Left lung (tissue), 10 donors: ENCODE data around the gene PLCL1. TPM values are rescaled to one million over a fixed set of nuclear protein-coding genes. Genes with fewer than 3 reads are reported as not detected.
"Not testable (repeated sequence)": the region's sequence is repeated elsewhere in the genome, so short reads cannot be mapped to it uniquely, and the experiment has no call there.

Source experiments
- ATAC-seq: fragments of 200-7000 bp; cut with Tn5 transposase; one replicate; pipeline ENCODE4 v1.9.1; 2020; ENCODE audit warnings: moderate library complexity
- DNase-seq, 4 donors: peaks; one replicate each; pipeline ENCODE4 v3.0.0-alpha.2; 2013 to 2020
- H3K27ac ChIP-seq, 2 donors: fragments of 200-600 bp; sonication (generic) in 1 of 2; one replicate each; pipeline versions ENCODE4 v1.5.0 to v1.8.0; 2020 to 2021
- H3K27me3 ChIP-seq, 2 donors: fragments of 200-600 bp; sonication (generic) in 1 of 2; one replicate each; pipeline versions ENCODE4 v1.5.0 to v1.8.0; 2020 to 2021
- H3K36me3 ChIP-seq, 2 donors: fragments of 200-600 bp; sonication (generic) in 1 of 2; one replicate each; pipeline versions ENCODE4 v1.5.0 to v1.8.0; 2020 to 2021
- H3K4me1 ChIP-seq, 2 donors: fragments of 200-600 bp; one replicate each; pipeline ENCODE4 v1.8.0; 2021
- H3K4me3 ChIP-seq, 2 donors: fragments of 200-600 bp; sonication (generic) in 1 of 2; one replicate each; pipeline versions ENCODE4 v1.5.0 to v1.8.0; 2020 to 2021; ENCODE audit warnings: mild to moderate bottlenecking in 1 of 2
- H3K9me3 ChIP-seq, 2 donors: fragments of 200-600 bp; sonication (generic) in 1 of 2; one replicate each; pipeline versions ENCODE4 v1.5.0 to v1.8.0; 2020 to 2021
- intact Hi-C, 2 donors: fragments of 100-400 bp; cut with DNase I; formaldehyde crosslinking; loops; one replicate each; pipeline versions ENCODE4 v1.11.2 to v1.14.2; 2022
- polyA plus RNA-seq, 6 donors: library from polyadenylated mRNA; unstranded; fragments of 120-200 nt; gene quantifications; one replicate each; pipeline ENCODE4 v1.2.1, GENCODE V29; 2013; ENCODE audit not compliant: insufficient read length in 6 of 6
- total RNA-seq, 2 donors: library from RNA; stranded (reverse); fragmentation: NEBNext Ultra II Directional; extraction: Animal tissue kit (Norgen Biotek cat#: 25700); gene quantifications; one replicate each; pipeline ENCODE4 v1.2.1, GENCODE V29; 2021
- TF ChIP-seq, protein P1 (sequence below), 2 donors: fragments of 200-600 bp; sonication (generic) in 1 of 2; IDR thresholded peaks; one replicate each; pipeline versions ENCODE4 v1.5.0 to v1.8.0; 2021; ENCODE audit warnings: antibody characterized with exemption in 2 of 2
- donor health status: DM: no; HTN: yes; CAD: no.
- donor health status: DM: no; HTN: no; CAD: no.

Gene PLCL1
- total and polyA plus RNA-seq, 8 donors, result 3.4 to 15.3 (median 10.3) TPM

- H3K36me3 ChIP-seq, result no peaks in the 10 kb centered on the region
- intact Hi-C loops, result no loop called here
- no peak for DNase-seq
- TF ChIP-seq, protein P1, sequence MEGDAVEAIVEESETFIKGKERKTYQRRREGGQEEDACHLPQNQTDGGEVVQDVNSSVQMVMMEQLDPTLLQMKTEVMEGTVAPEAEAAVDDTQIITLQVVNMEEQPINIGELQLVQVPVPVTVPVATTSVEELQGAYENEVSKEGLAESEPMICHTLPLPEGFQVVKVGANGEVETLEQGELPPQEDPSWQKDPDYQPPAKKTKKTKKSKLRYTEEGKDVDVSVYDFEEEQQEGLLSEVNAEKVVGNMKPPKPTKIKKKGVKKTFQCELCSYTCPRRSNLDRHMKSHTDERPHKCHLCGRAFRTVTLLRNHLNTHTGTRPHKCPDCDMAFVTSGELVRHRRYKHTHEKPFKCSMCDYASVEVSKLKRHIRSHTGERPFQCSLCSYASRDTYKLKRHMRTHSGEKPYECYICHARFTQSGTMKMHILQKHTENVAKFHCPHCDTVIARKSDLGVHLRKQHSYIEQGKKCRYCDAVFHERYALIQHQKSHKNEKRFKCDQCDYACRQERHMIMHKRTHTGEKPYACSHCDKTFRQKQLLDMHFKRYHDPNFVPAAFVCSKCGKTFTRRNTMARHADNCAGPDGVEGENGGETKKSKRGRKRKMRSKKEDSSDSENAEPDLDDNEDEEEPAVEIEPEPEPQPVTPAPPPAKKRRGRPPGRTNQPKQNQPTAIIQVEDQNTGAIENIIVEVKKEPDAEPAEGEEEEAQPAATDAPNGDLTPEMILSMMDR (IDR thresholded peaks at IDR 0.05), result no peak
- no peak overlapping the region for H3K27ac ChIP-seq
- H3K27me3 ChIP-seq, result no peaks in the 10 kb centered on the region
- no peak overlapping the region for H3K4me3 ChIP-seq
- no peak for ATAC-seq
- H3K4me1 ChIP-seq, result no peaks in the 10 kb centered on the region
- peaks cover 0 to 26% of the 10 kb centered on the region in 2 donors for H3K9me3 ChIP-seq
Measured at GRCh38 chr2:198012025-198012424, 207.6 kb downstream of the PLCL1 start.

DNA sequence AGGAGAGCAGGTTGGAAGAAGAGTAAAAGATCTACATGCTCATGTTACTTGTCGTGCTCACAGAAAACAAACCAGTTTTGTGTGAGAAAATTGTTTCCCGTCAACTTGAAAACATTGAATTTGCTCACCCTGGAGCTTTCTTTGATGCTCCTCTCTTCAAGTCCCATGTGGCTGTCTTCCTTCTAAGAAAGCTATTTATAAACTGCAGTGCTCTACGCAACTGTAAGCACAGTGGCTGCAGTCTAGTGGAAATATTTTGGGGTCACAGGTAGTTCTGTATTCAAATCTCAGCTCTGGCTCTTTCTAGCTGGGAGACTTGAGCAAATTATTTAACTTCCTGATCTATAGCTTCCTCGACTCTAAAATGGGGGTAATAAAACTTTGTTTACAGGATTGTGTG is 211.8 kb downstream of the PLCL1 start:
- no peaks in the 10 kb centered on the region for H3K36me3 ChIP-seq
- no peak overlapping the region for H3K27ac ChIP-seq
- ATAC-seq (no peak), DNase-seq (no peak)
- H3K27me3 ChIP-seq, result no peaks in the 10 kb centered on the region
- H3K4me1 ChIP-seq, result no peaks in the 10 kb centered on the region
- H3K9me3 ChIP-seq, result peaks cover 0 to 14% of the 10 kb centered on the region in 2 donors
- intact Hi-C loops, result no loop called here
- no peak overlapping the region for H3K4me3 ChIP-seq
- TF ChIP-seq, protein P1 (IDR thresholded peaks at IDR 0.05), result no peak

DNA sequence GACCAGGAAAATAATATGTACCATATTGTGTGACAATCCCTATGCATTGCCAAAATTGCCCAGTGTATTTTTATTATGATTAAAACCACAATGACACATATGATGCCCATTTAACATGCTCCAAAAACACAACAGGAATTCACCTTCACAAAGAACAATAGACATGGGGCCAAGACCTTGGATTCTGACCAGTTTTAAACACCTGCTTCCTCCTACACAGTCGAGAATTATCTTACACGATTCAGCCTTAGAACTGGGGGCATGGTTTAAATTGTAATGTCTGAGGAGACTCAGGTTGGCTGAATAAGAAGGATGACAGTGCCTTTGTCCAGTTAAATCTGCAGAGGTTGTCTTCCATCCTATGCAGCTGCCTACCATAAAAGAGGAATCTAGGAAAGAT is 212.7 kb downstream of the PLCL1 start:
- no peaks in the 10 kb centered on the region for H3K36me3 ChIP-seq
- ATAC-seq (no peak), DNase-seq (no peak)
- no peak overlapping the region for H3K4me3 ChIP-seq
- H3K27ac ChIP-seq, result no peak overlapping the region
- H3K27me3 ChIP-seq, result no peaks in the 10 kb centered on the region
- TF ChIP-seq, protein P1 (IDR thresholded peaks at IDR 0.05), result no peak
- intact Hi-C loops, result no loop called here
- H3K9me3 ChIP-seq, result peaks cover 0 to 5% of the 10 kb centered on the region in 2 donors
- H3K4me1 ChIP-seq, result no peaks in the 10 kb centered on the region

DNA sequence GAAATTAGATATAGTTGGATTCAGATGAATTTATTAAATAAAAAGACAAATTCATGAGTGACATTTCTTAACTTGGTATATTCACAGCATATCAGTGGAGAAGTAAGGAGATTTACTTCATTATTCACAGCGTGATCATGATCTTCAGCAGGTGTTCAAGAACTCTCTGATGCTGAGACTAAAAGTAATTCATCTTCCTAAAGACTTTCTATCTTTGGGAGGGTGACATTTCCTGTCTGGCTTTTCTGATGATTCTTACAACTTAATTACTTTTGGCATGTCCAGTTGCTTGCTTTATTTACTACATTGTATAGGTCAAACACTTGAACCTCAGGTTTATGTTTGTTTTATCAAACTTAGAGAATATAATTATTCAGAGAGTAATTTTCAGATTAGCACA is 224.6 kb downstream of the PLCL1 start:
- no peaks in the 10 kb centered on the region for H3K4me1 ChIP-seq
- H3K36me3 ChIP-seq, result no peaks in the 10 kb centered on the region
- H3K9me3 ChIP-seq, result no peaks in the 10 kb centered on the region
- TF ChIP-seq, protein P1 (IDR thresholded peaks at IDR 0.05), result no peak
- intact Hi-C loops, result no loop called here
- DNase-seq, result no peak
- H3K27me3 ChIP-seq, result no peaks in the 10 kb centered on the region
- no peak for ATAC-seq
- H3K27ac ChIP-seq, result no peak overlapping the region
- H3K4me3 ChIP-seq, result no peak overlapping the region

DNA sequence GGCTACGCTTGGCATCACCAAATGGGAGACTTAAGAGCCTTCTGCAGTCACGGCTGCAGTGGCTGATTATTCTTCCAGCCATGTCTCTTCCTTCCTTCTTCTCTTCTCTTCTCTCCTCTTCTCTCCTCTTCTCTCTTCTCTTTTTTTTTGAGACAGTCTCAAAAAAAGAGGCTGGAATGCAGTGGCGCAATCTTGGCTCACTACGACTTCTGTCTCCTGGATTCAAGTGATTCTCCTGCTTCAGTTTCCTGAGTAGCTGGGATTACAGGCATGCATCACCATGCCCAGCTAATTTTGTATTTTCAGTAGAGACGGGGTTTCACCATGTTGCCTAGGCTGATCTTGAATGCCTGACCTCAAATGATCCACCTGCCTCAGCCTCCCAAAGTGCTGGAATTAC is 225.2 kb downstream of the PLCL1 start:
- H3K27me3 ChIP-seq, H3K4me3 ChIP-seq, H3K27ac ChIP-seq, H3K36me3 ChIP-seq, intact Hi-C loops, H3K9me3 ChIP-seq, H3K4me1 ChIP-seq, ATAC-seq: not testable (repeated sequence)
- DNase-seq, result peak in 1 of 4 donors; percentile 4

- Histone ChIP-seq H3K4me3 (no peak overlapping the region), H3K27me3 (no peaks in the 10 kb centered on the region), H3K36me3 (no peaks in the 10 kb centered on the region), H3K27ac (no peak overlapping the region), H3K9me3 (no peaks in the 10 kb centered on the region), H3K4me1 (no peaks in the 10 kb centered on the region)
- TF ChIP-seq, protein P1 (IDR thresholded peaks at IDR 0.05), result no peak
- intact Hi-C loops, result no loop called here
- DNase-seq (no peak), ATAC-seq (no peak)
Measured at GRCh38 chr2:198033626-198034025, 229.2 kb downstream of the PLCL1 start.
